Activated B cell treated with CpG ODN at 0.5 μM for 24 hours (primary cell): Measurements from ENCODE around the gene KCNQ1OT1. TPM values are rescaled to one million over a fixed set of nuclear protein-coding genes. Genes with fewer than 3 reads are reported as not detected.

Source experiments
- ATAC-seq: fragments of 200-7000 bp; cut with Tn5 transposase; one replicate; pipeline ENCODE4 v1.10.0; 2021; ENCODE audit warnings: low read depth, mild to moderate bottlenecking, moderate library complexity
- CTCF ChIA-PET: fragments of 350-600 bp; sonication (Branson Sonifier 250); formaldehyde crosslinking; loops from one replicate; lab custom pipeline; 2021; ENCODE audit warnings: antibody characterized with exemption; lab: Charles Lee
- POLR2A ChIA-PET: fragments of 350-600 bp; sonication (Branson Sonifier 250); formaldehyde crosslinking; loops from one replicate; lab custom pipeline; 2021; ENCODE audit warnings: antibody characterized with exemption; lab: Charles Lee
- DNase-seq: peaks from one replicate; pipeline ENCODE4 v3.0.0; 2022
- H3K27ac Mint-ChIP-seq: one replicate; pipeline ENCODE4 v1.8.0; 2020; ENCODE audit warnings: mixed read lengths
- H3K27me3 Mint-ChIP-seq: one replicate; pipeline ENCODE4 v1.8.0; 2021; ENCODE audit warnings: mixed read lengths
- H3K36me3 Mint-ChIP-seq: one replicate; pipeline ENCODE4 v1.8.0; 2021; ENCODE audit warnings: low read depth, mixed read lengths
- H3K4me1 Mint-ChIP-seq: one replicate; pipeline ENCODE4 v1.8.0; 2021; ENCODE audit warnings: mixed read lengths
- H3K4me3 Mint-ChIP-seq: one replicate; pipeline ENCODE4 v1.8.0; 2020; ENCODE audit warnings: mild to moderate bottlenecking, mixed read lengths
- H3K9me3 Mint-ChIP-seq: one replicate; pipeline ENCODE4 v1.8.0; 2020; ENCODE audit warnings: mixed read lengths
- intact Hi-C: fragments of 100-400 bp; cut with micrococcal nuclease; formaldehyde crosslinking; loops from one replicate; pipeline ENCODE4 v1.15.1; 2024
- total RNA-seq: library from RNA; stranded (reverse); gene quantifications from 2 replicates; pipeline ENCODE4 v1.2.3, GENCODE V29; 2022
- TF ChIP-seq, protein P1 (sequence below): fragments of 200-600 bp; IDR thresholded peaks from one replicate; pipeline ENCODE4 v1.8.0; 2022; ENCODE audit warnings: antibody characterized with exemption, mild to moderate bottlenecking

Gene KCNQ1OT1
- total RNA-seq, 1 donor from 2014 or later, result 1.2 TPM

DNA sequence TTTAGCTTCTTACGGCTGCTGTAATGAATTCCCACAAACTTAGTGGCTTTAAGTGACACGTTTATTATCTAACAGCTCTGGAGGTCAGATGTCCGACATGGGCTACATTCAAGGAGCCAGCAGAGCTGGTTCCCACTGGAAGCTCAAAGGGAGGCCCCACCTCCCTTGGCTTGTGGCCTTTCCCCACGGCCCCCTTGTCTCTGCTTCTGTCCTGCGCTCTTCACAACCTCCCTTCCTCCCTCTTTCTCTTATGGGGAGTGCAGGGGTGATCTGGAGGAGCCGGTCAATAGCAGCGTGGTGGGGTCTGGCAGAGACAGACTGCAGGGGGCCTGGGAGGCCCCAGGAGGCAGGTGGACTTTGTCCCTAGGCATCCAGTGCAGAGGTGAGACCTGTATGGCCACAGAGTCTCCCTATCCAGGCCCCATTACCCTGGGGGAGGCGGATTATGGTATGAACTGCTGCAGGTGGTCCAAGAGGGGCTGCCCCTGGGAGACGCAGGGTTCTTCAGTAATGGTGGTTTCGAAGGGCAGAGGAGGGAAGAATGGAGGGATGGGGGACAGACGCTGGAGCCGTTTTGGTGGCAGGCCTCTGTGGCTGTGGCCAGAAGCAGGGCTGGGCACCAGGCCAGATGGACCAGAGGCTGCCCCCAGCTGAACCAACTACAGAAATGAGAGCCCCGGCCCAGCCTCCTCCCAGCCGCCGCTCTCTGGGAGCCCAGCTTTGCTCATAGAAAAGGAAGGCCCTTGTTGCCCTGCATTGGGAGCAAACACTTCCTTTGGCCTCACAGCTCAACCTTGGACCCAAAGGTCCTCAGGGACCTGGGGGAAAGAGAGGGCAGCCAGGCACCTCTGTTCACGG, 30.7 kb upstream of the KCNQ1OT1 start:
- intact Hi-C loops, result no loop called here
- ChIA-PET POLR2A (no interaction called here), CTCF (interaction anchor here (0.6 kb wide), 1 partner anchor 198 kb away, joined by 3 read pairs; no protein-coding TSS in a partner anchor)
- ATAC-seq (no peak), DNase-seq (no peak)
- no peaks in the 10 kb centered on the region for H3K27me3 Mint-ChIP-seq
- no peaks in the 10 kb centered on the region for H3K9me3 Mint-ChIP-seq
- peaks cover 2% of the 10 kb centered on the region for H3K36me3 Mint-ChIP-seq
- no peak overlapping the region for H3K27ac Mint-ChIP-seq
- no peaks in the 10 kb centered on the region for H3K4me1 Mint-ChIP-seq
- H3K4me3 Mint-ChIP-seq, result no peak overlapping the region
- TF ChIP-seq, protein P1, sequence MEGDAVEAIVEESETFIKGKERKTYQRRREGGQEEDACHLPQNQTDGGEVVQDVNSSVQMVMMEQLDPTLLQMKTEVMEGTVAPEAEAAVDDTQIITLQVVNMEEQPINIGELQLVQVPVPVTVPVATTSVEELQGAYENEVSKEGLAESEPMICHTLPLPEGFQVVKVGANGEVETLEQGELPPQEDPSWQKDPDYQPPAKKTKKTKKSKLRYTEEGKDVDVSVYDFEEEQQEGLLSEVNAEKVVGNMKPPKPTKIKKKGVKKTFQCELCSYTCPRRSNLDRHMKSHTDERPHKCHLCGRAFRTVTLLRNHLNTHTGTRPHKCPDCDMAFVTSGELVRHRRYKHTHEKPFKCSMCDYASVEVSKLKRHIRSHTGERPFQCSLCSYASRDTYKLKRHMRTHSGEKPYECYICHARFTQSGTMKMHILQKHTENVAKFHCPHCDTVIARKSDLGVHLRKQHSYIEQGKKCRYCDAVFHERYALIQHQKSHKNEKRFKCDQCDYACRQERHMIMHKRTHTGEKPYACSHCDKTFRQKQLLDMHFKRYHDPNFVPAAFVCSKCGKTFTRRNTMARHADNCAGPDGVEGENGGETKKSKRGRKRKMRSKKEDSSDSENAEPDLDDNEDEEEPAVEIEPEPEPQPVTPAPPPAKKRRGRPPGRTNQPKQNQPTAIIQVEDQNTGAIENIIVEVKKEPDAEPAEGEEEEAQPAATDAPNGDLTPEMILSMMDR, result no peak

DNA sequence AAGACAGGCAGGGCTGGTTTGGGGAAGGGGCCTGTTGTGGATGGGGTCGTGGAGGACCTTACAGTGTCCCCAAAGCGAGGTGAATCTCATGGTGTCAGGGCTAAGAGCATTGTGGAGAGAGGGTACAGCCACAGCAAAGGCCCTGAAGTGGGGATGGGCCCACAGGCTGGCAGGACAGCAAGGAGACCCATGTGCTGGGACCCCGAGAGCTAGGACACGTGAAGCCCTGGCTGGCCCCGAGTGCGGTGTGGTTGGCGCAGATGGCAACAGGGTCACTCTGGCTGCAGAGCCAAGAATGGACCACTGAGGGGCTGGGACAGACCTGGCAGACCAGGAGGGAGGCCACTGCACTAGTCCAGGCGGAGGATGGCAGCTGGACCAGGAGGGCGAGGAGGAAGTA, 30.0 kb upstream of the KCNQ1OT1 start:
- POLR2A ChIA-PET, result no interaction called here
- Mint-ChIP-seq H3K4me1 (no peaks in the 10 kb centered on the region), H3K4me3 (no peak overlapping the region), H3K36me3 (peaks cover 2% of the 10 kb centered on the region), H3K27ac (no peak overlapping the region), H3K27me3 (no peaks in the 10 kb centered on the region), H3K9me3 (no peaks in the 10 kb centered on the region)
- no peak for DNase-seq
- intact Hi-C loops, result no loop called here
- TF ChIP-seq, protein P1, result no peak
- ATAC-seq, result no peak
- CTCF ChIA-PET, result interaction anchor here (0.6 kb wide), 1 partner anchor 197 kb away, joined by 3 read pairs; no protein-coding TSS in a partner anchor

DNA sequence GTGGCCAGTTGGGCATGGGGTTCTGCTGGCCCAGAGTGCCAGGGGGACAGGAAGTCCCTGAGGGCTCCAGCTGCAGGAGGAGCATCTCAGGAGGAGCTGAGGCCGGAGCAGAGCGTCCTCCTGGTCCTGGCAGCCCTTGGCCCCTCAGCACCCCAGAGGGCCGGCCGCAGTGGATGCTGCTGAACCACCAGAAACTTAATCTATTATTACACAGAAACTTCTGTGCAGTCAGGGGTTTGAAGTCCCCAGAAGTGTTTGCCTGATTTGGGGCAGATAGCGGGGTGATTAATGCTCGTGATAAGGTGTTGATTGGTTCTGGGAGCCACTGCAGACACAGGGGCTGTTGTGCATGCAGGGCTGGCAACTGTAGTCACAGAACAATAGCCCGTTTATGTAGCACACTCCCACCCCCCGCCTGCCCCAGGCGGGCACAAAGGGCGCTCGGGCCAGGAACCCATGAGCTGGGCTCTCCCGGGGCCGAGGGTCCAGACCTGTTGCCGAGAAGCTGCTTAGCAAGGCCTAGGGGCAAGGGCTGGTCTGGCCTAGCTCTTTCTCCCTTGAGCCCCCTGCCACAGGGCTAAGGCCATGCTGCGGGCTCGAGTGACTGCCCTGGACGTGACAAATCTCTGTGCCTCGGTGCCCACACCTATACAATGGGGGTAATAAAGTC, 29.0 kb upstream of the KCNQ1OT1 start:
- intact Hi-C loops, result no loop called here
- Mint-ChIP-seq H3K9me3 (no peaks in the 10 kb centered on the region), H3K36me3 (peaks cover 2% of the 10 kb centered on the region), H3K27ac (no peak overlapping the region), H3K4me1 (no peaks in the 10 kb centered on the region), H3K4me3 (no peak overlapping the region), H3K27me3 (no peaks in the 10 kb centered on the region)
- DNase-seq (no peak), ATAC-seq (no peak)
- TF ChIP-seq, protein P1, result no peak
- POLR2A ChIA-PET, result no interaction called here
- CTCF ChIA-PET, result no interaction called here

DNA sequence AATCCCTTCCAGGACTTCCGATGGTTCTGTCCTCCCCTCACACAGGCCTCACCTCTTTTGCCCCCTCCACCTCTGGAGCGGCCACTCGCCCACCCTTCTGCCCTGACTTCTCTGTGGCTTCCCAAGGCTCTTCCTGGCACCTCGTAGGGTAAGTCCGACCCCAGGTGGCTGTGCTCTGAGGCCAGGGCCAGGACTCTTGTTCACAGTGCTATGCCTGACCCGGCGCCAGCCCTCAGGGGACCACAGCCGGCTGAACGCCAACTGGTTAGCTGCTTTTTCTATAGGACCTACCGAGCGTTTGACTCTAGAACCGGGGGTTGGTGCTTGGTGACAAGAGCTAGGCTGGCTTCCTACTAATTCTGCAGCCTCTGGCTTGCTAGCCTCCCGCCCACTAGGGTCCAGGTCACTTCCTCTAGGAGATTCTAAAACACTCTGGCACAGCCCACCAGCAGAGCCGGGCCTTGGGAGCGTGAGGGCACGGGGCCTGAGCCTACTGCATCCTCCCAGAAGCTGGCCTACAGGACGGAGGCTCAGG, 28.4 kb upstream of the KCNQ1OT1 start:
- H3K9me3 Mint-ChIP-seq, result no peaks in the 10 kb centered on the region
- no peak for DNase-seq
- peaks cover 2% of the 10 kb centered on the region for H3K36me3 Mint-ChIP-seq
- H3K27me3 Mint-ChIP-seq, result no peaks in the 10 kb centered on the region
- POLR2A ChIA-PET, result no interaction called here
- intact Hi-C loops, result no loop called here
- CTCF ChIA-PET, result no interaction called here
- TF ChIP-seq, protein P1, result no peak
- no peak overlapping the region for H3K27ac Mint-ChIP-seq
- no peak for ATAC-seq
- H3K4me3 Mint-ChIP-seq, result no peak overlapping the region
- H3K4me1 Mint-ChIP-seq, result no peaks in the 10 kb centered on the region

DNA sequence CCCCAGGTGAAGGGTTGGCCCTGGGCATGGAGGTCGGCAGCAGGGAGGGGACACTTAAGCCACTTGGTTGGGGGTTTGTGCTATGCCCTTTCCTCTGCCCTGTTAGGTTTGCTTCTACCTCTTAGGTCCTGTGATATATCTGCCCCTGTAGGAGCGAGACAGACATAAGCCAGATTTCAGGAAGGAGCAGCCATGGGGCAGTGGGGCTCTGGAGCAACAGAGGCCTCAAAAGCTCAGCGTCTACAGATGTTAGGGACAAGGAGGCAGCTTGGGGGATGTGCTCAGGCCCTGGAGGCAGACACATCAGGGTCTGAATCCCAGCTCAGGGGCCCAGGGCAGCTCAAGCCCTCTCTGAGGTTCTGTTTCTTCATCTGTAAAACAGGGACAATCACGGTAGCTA, 27.2 kb upstream of the KCNQ1OT1 start:
- Mint-ChIP-seq H3K36me3 (peaks cover 2% of the 10 kb centered on the region), H3K27ac (no peak overlapping the region), H3K4me3 (no peak overlapping the region), H3K4me1 (no peaks in the 10 kb centered on the region), H3K9me3 (no peaks in the 10 kb centered on the region), H3K27me3 (no peaks in the 10 kb centered on the region)
- ChIA-PET CTCF (no interaction called here), POLR2A (no interaction called here)
- intact Hi-C loops, result no loop called here
- DNase-seq (no peak), ATAC-seq (no peak)
- TF ChIP-seq, protein P1, result no peak
